ENCODE measurements around the gene NRIP1.

Gene NRIP1

GRCh38 chr21:15011967-15012366 is 52.8 kb downstream of the NRIP1 start:
- H3K27me3 ChIP-seq (ENCODE audit: low read length), result no peaks in the 10 kb centered on the region
- H3K9ac ChIP-seq (ENCODE audit: low read length), result no peak overlapping the region
- H3K9me3 ChIP-seq (ENCODE audit: insufficient read depth, low read length), result no peaks in the 10 kb centered on the region
- no peak overlapping the region for H3K4me2 ChIP-seq (ENCODE audit: low read depth, low read length, poor library complexity, severe bottlenecking)
- H3K9me2 ChIP-seq (replicated peaks; ENCODE audit: insufficient read depth, low read length), result no peaks in the 10 kb centered on the region
- H3K36me3 ChIP-seq (ENCODE audit: low read length), result no peaks in the 10 kb centered on the region
- no peak overlapping the region for H3K27ac ChIP-seq (ENCODE audit: low read depth, low read length)
- TF ChIP-seq CTCF (IDR thresholded peaks at IDR 0.05; ENCODE audit: insufficient read depth, low read length, poor library complexity, severe bottlenecking) (no peak), EZH2phosphoT487 (conservative IDR thresholded peaks at IDR 0.05; ENCODE audit: low read length) (no peak)
- no peak overlapping the region for H2AFZ ChIP-seq (ENCODE audit: low read depth, low read length, severe bottlenecking)
- H4K20me1 ChIP-seq (ENCODE audit: low read depth, low read length), result no peaks in the 10 kb centered on the region
- no peaks in the 10 kb centered on the region for H3F3A ChIP-seq (ENCODE audit: insufficient read depth)
- H3K79me2 ChIP-seq (ENCODE audit: insufficient read depth, low read length), result no peaks in the 10 kb centered on the region
- H3K4me3 ChIP-seq (ENCODE audit: insufficient read depth, low read length, poor library complexity, severe bottlenecking), result no peak overlapping the region

DNA sequence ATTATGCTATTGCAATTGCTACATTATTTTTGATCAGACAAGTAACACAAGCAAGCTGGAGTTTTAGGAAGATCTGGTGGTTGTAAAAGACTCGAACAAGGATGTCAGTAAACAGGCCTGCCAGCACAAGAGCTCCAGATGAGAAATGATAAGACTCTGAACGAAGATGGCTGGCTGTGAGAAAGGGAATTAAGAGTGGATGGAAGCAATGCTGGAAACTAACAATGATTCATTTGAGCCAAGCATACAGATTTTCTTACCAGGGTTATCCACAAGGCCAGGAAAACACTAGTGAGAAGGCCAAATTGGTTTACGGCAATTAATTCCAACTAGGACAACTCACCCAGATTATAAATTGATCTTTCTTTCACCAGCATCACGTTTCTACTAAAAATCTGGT is 54.2 kb downstream of the NRIP1 start:
- H3K4me2 ChIP-seq (ENCODE audit: low read depth, low read length, poor library complexity, severe bottlenecking), result no peak overlapping the region
- H3K9me3 ChIP-seq (ENCODE audit: insufficient read depth, low read length), result no peaks in the 10 kb centered on the region
- no peaks in the 10 kb centered on the region for H3K27me3 ChIP-seq (ENCODE audit: low read length)
- H3K36me3 ChIP-seq (ENCODE audit: low read length), result no peaks in the 10 kb centered on the region
- H4K20me1 ChIP-seq (ENCODE audit: low read depth, low read length), result no peaks in the 10 kb centered on the region
- no peak overlapping the region for H3K27ac ChIP-seq (ENCODE audit: low read depth, low read length)
- TF ChIP-seq CTCF (IDR thresholded peaks at IDR 0.05; ENCODE audit: insufficient read depth, low read length, poor library complexity, severe bottlenecking) (no peak), EZH2phosphoT487 (conservative IDR thresholded peaks at IDR 0.05; ENCODE audit: low read length) (no peak)
- no peak overlapping the region for H3K9ac ChIP-seq (ENCODE audit: low read length)
- H3K9me2 ChIP-seq (replicated peaks; ENCODE audit: insufficient read depth, low read length), result no peaks in the 10 kb centered on the region
- H2AFZ ChIP-seq (ENCODE audit: low read depth, low read length, severe bottlenecking), result no peak overlapping the region
- H3K79me2 ChIP-seq (ENCODE audit: insufficient read depth, low read length), result no peaks in the 10 kb centered on the region
- no peak overlapping the region for H3K4me3 ChIP-seq (ENCODE audit: insufficient read depth, low read length, poor library complexity, severe bottlenecking)
- no peaks in the 10 kb centered on the region for H3F3A ChIP-seq (ENCODE audit: insufficient read depth)

- H3K4me2 ChIP-seq (ENCODE audit: low read depth, low read length, poor library complexity, severe bottlenecking), result no peak overlapping the region
- H3K4me3 ChIP-seq (ENCODE audit: insufficient read depth, low read length, poor library complexity, severe bottlenecking), result no peak overlapping the region
- no peaks in the 10 kb centered on the region for H4K20me1 ChIP-seq (ENCODE audit: low read depth, low read length)
- no peaks in the 10 kb centered on the region for H3K27me3 ChIP-seq (ENCODE audit: low read length)
- H3K9ac ChIP-seq (ENCODE audit: low read length), result no peak overlapping the region
- H3K79me2 ChIP-seq (ENCODE audit: insufficient read depth, low read length), result no peaks in the 10 kb centered on the region
- H2AFZ ChIP-seq (ENCODE audit: low read depth, low read length, severe bottlenecking), result no peak overlapping the region
- H3K27ac ChIP-seq (ENCODE audit: low read depth, low read length), result no peak overlapping the region
- H3K9me2 ChIP-seq (replicated peaks; ENCODE audit: insufficient read depth, low read length), result no peaks in the 10 kb centered on the region
- H3F3A ChIP-seq (ENCODE audit: insufficient read depth), result no peaks in the 10 kb centered on the region
- TF ChIP-seq EZH2phosphoT487 (conservative IDR thresholded peaks at IDR 0.05; ENCODE audit: low read length) (no peak), CTCF (IDR thresholded peaks at IDR 0.05; ENCODE audit: insufficient read depth, low read length, poor library complexity, severe bottlenecking) (no peak)
- no peaks in the 10 kb centered on the region for H3K9me3 ChIP-seq (ENCODE audit: insufficient read depth, low read length)
- H3K36me3 ChIP-seq (ENCODE audit: low read length), result no peaks in the 10 kb centered on the region
Measured at GRCh38 chr21:15009837-15010363, 54.9 kb downstream of the NRIP1 start.

All from SU-DHL-6 (cell line).